HG03045 (cell line): Measurements from ENCODE around the gene SMYD5.
A peak's percentile ranks its signal among the peaks of the same experiment; 100 is the strongest.
"Not testable (repeated sequence)": the region's sequence is repeated elsewhere in the genome, so short reads cannot be mapped to it uniquely, and the experiment has no call there.

Source experiments
- ATAC-seq: cut with Tn5 transposase; IDR thresholded peaks from one replicate; pipeline ENCODE4 v1.9.1; 2021; ENCODE audit warnings: mild to moderate bottlenecking, moderate library complexity; ENCODE audit not compliant: unreplicated experiment

Gene SMYD5

DNA sequence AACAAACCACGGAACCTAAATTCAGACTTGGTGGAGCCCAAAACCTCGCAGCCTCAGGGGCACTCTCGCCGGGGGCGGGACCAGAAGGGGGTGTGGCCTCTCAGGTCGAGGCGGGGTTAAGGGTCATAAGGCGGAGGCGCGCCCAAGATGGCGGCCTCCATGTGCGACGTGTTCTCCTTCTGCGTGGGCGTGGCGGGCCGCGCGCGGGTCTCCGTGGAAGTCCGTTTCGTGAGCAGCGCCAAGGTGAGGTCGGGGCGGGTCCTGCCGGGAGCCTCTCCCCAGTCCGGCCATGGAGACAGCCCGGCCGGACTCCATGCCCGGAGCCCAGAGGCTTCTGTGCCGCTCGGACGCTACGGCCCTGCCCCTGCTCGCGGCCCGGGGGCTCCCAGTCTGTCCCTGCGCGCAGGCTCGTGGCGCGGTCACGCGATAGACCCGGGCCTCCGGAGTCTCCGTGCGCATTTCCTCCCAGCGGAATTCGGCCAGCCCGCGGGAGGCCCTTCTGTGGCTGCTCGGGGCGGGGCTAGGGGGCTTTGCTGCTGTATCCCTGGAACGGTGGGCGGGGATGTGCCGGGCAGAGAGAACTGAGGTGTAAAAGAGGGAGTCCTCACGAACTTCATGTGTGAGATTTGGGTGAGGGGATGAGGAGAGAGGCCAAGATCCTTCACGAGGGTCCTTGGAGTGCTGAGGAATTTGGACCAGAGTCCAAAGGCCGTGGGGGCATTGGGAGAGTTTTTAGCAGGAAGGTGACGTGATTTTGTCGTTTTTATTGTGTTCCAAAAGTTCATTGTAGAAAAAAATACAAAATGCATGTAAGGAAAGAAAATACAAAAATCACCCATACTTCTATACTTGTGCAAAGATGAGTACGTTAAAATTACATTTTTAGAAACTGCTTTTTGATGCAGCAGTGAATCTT, at the start of gene SMYD5:
TSS of gene SMYD5 (plus strand) at position 126 of the 916 bp plus-strand sequence. CDS start at position 148, 22 bp downstream.
- ATAC-seq = peak; percentile 90

- ATAC-seq = not testable (repeated sequence)
These were observed 48.1 kb upstream of the SMYD5 start for GRCh38 chr2:73165978-73166377.

GRCh38 chr2:73166813-73167212, 47.2 kb upstream of the SMYD5 start:
- ATAC-seq = not testable (repeated sequence)

GRCh38 chr2:73168348-73168747, 45.7 kb upstream of the SMYD5 start:
- not testable (repeated sequence) for ATAC-seq

GRCh38 chr2:73170341-73170740, 43.7 kb upstream of the SMYD5 start:
- not testable (repeated sequence) for ATAC-seq

DNA sequence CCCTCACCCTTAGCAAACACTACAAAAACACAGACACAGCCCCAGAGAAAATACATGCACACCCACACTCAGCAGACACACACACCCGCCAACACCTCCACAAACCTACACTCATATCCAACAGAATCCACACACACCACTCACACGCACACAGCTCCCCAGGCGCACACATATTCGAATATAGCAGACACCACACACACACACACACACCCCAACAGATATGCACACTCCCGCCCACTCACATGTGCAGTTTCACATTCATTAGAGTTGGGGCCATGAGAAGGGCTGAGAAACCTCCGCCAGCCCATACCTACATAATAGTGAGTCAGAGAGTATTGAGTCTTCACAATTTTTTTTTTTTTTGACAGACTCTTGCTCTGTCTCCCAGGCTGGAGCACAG, 41.1 kb upstream of the SMYD5 start:
- ATAC-seq = no peak

DNA sequence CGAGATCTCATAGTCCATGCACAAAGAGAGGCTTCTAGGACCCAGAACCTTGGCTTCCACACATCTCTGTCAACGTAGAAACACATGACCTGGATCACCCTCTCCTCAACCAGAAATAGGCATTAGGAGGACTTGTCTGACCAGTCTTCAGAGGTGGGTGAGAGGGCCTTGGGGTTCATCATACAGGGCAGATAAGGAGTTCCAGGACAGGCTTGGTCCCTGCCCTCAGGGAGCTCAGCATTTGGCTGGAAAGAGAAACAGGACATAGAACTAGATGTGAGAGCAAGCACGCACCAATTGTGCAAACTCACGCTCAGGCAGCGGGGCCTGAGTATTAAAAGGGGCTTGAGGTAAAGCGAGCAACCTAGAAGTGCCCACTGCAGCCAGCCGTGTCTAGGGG, 40.3 kb upstream of the SMYD5 start:
- no peak for ATAC-seq

- ATAC-seq = no peak
These were observed 39.8 kb upstream of the SMYD5 start for GRCh38 chr2:73174244-73174643.

- ATAC-seq = no peak
These were observed 38.9 kb upstream of the SMYD5 start for GRCh38 chr2:73174941-73175662.

- no peak for ATAC-seq
These were observed 38.3 kb upstream of the SMYD5 start for GRCh38 chr2:73175663-73176204.

DNA sequence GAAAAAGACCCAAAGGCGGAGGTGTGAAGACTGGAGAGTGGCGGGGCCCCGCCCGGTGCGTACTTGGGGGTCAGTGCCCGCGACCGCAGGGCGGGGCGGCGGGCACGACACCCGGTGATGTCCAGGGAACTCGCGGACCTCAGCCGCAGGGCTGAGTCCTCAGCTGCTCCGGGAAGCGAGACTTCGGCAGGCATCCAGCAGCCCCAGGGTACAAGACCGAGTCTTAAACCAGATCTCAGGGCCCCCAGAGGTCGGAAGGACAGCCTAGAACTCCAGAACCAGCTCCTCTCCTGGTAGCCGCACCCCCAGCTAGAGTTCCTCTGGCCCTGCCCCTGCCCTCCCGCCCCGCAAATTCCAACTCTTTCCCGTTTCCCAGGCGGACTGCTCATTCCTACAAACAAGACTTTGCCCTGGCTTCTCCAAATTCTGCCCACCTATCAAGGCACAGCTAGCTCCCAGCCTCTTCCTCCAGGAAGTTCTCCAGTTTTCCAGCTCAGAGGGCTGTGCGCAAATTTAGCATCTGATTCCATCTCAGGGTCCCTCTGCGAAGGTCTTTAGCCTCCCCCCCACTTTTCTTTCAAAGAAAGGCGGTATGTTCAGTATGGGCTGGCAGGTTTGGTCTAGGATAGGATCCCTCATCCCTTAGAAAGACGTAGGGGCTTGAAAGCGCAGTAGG, 37.7 kb upstream of the SMYD5 start:
- no peak for ATAC-seq

DNA sequence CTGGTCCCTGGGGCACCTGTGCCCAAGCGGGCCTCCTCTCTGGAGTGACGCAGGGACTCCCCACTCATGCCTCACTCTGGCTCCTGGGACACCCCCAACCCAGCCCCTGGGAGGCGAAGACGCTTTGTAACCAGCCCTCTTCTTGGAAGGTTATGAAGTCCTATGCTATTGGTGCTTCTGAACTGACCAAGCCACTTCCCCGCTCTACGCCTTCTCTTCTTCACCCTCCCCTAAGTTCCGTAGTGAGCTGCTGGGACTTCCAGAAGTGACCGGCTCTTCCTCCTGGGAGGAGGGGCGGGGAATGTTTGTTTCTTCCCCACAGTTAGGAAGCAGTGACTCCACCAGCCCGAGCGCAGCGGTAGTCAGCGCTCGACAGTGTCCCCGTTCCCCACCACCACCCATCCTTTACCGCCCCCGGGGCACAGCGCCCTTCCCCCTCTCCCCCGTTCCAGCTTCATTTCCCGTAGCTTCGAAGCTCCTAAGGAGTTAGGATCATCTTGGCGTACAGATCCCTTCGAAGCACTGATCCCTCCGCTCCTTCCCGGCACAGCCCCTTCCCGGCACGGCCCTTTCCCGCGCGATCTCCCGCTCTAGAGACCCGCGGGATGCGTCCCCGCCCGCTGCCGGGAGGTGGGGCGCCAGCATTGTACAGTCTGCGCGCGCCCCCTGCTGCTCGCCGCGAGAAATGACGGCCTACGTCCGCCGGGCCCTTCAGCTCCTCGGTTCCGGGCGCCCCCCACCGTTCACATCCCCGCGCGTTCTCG, 37.0 kb upstream of the SMYD5 start:
- peak; percentile 79 for ATAC-seq

- peak; percentile 5 for ATAC-seq
These were observed 36.3 kb upstream of the SMYD5 start for GRCh38 chr2:73177645-73178255.

DNA sequence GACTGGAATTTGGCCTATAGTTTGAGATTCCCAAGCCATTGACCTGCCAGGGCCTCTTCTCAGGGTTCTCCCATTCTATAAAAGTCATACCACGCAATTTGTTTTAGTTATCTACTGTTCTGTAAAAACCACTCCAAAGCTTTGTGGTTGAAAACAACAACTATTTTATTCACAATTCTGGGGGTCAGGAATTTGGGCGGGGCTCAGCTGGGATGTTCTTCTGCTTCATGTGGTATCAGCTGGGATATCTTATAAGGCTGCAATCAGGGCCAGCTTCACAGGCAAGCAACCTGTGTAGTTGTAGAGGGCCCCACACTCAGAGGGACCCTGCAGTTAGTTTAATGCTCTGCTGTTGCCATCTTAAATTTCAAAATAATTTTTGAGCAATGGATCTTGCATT, 28.1 kb upstream of the SMYD5 start:
- no peak for ATAC-seq

DNA sequence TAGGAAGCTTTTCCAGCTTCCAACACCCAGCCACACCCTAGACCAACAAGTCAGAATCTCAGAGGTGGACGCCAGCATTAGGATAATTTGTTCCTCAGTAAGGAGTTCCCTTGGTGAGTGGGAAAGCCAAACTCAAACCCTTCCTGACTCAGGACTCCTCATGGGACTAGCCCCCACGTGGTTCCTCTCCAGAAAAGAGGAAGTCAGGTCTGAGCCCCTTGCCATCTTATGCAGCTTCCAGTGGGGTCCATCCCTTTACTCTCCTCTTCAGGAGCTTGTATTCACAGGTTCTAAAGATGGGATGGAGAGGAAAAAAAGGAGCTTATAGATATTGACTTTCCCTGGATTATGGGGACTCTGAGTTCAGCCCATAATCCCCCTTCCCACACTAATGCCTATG, 26.5 kb upstream of the SMYD5 start:
- ATAC-seq = no peak

DNA sequence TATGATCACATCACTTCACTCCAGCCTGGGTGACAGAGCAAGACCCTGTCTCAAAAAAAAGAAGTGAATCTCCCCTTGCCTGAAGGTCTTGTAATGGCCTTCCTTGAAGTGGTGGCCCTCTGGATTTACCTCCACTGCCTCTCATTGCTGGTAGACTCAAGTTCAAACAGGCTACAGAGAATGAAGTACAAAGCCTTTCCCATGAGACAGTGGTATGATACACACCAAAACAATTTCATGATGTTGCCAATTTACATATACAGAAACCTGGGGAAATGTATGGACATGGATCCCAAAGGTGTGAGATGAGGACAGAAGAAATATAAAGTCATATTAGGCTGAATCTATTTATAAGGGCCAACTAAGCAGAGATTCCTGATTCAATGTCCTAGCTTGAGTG, 16.5 kb upstream of the SMYD5 start:
- no peak for ATAC-seq

DNA sequence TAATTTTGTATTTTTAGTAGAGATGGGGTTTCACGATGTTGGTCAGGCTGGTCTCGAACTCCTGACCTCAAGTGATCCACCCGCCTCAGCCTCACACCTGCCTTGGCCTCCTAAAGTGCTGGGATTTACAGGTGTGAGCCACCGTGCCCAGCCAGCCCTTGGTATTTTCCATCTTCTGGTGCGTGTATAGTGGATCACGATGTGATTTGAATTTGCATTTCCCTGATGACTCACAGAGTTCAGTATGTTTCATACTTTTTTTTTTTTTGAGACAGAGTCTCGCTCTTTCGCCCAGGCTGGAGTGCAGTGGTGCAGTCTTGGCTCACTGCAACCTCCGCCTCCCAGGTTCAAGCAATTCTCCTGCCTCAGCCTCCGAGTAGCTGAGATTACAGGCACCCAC, 13.8 kb upstream of the SMYD5 start:
- ATAC-seq = not testable (repeated sequence)

- ATAC-seq = no peak
These were observed 11.6 kb upstream of the SMYD5 start, which contains the start of gene NOTO for GRCh38 chr2:73202156-73203054. Gene NOTO, plus strand, starts transcription at chr2:73202574. Its CDS starts 93 bp downstream, at chr2:73202667.
